Smooth muscle cell (in vitro differentiated cells): ENCODE data around the gene COPS4. TPM values are rescaled to one million over a fixed set of nuclear protein-coding genes. Genes with fewer than 3 reads are reported as not detected.
"Not testable (repeated sequence)": the region's sequence is repeated elsewhere in the genome, so short reads cannot be mapped to it uniquely, and the experiment has no call there.

Experiments
- DNase-seq: peaks from one replicate; lab custom pipeline; 2025; ENCODE audit not compliant: unreplicated experiment; lab: John Stamatoyannopoulos, UW
- H2AFZ ChIP-seq: fragments of 200-600 bp; sonication (generic); 2 replicates; pipeline ENCODE4 v1.6.0; 2016; ENCODE audit warnings: antibody characterized with exemption, low read depth, mild to moderate bottlenecking
- H3F3A ChIP-seq: fragments of 200-600 bp; sonication (generic); 2 replicates; pipeline ENCODE4 v1.6.0; 2017; ENCODE audit warnings: antibody characterized with exemption, low read depth
- H3K27ac ChIP-seq: fragments of 200-600 bp; sonication (generic); 2 replicates; pipeline ENCODE4 v1.5.1; 2016; ENCODE audit warnings: low read depth, mild to moderate bottlenecking
- H3K27me3 ChIP-seq: fragments of 200-600 bp; sonication (generic); 2 replicates; pipeline ENCODE4 v1.6.1; 2016; ENCODE audit warnings: low read depth, mild to moderate bottlenecking
- H3K36me3 ChIP-seq: fragments of 200-600 bp; sonication (generic); 2 replicates; pipeline ENCODE4 v1.5.1; 2016; ENCODE audit warnings: low read depth
- H3K4me1 ChIP-seq: fragments of 200-600 bp; sonication (generic); 2 replicates; pipeline ENCODE4 v1.5.1; 2016; ENCODE audit warnings: low read depth
- H3K4me2 ChIP-seq: fragments of 200-600 bp; sonication (generic); 2 replicates; pipeline ENCODE4 v1.6.0; 2016; ENCODE audit warnings: mild to moderate bottlenecking
- H3K4me3 ChIP-seq: fragments of 200-600 bp; sonication (generic); 2 replicates; pipeline ENCODE4 v1.5.1; 2016; ENCODE audit warnings: mild to moderate bottlenecking
- H3K79me2 ChIP-seq: fragments of 200-600 bp; sonication (generic); 2 replicates; pipeline ENCODE4 v1.6.0; 2016; ENCODE audit warnings: low read depth, mild to moderate bottlenecking
- H3K9ac ChIP-seq: fragments of 200-600 bp; sonication (generic); 2 replicates; pipeline ENCODE4 v1.6.0; 2016; ENCODE audit warnings: low read depth
- H3K9me3 ChIP-seq: fragments of 200-600 bp; sonication (generic); replicated peaks from 2 replicates; pipeline ENCODE4 v1.5.1; 2016; ENCODE audit warnings: low read depth
- H4K20me1 ChIP-seq: fragments of 200-600 bp; sonication (generic); 2 replicates; pipeline ENCODE4 v1.6.0; 2016; ENCODE audit warnings: low read depth
- CTCF ChIP-seq: fragments of 200-600 bp; sonication (generic); IDR thresholded peaks from 2 replicates; pipeline ENCODE4 v1.5.1; 2017; ENCODE audit warnings: borderline replicate concordance, mild to moderate bottlenecking, antibody characterized with exemption; ENCODE audit not compliant: insufficient read depth, poor library complexity, severe bottlenecking
- WGBS: methylation state at CpG from one replicate; pipeline ENCODE4 v1.1.7; 2016; ENCODE audit warnings: low lambda C conversion rate; 5-methylcytosine and 5-hydroxymethylcytosine counted together
- polyA plus RNA-seq: library from polyadenylated mRNA; unstranded; fragments of >200 nt; fragmentation: Nextera tagmentation; extraction: Ambion mirVana; gene quantifications from 2 replicates; pipeline ENCODE4 v1.2.1, GENCODE V29; 2016
- total RNA-seq: library from RNA; depleted of rRNA; stranded (reverse); fragments of >200 nt; gene quantifications from 2 replicates; pipeline ENCODE4 v1.2.3, GENCODE V29; 2014

COPS4 gene
- total and polyA plus RNA-seq, 2 experiments from 2014 or later, result 41.2 to 55.5 TPM

- DNase-seq, result no peak
- Histone ChIP-seq H3K9ac (no peak overlapping the region), H3K27me3 (no peaks in the 10 kb centered on the region), H3K79me2 (peaks cover 61% of the 10 kb centered on the region), H3K36me3 (peaks cover 14% of the 10 kb centered on the region), H2AFZ (no peak overlapping the region), H3K4me1 (no peaks in the 10 kb centered on the region), H3K4me2 (no peak overlapping the region), H3K9me3 (no peaks in the 10 kb centered on the region), H3F3A (no peaks in the 10 kb centered on the region), H3K4me3 (no peak overlapping the region), H3K27ac (no peak overlapping the region), H4K20me1 (peaks cover 41% of the 10 kb centered on the region)
- no peak for TF ChIP-seq CTCF
- 95% methylated on average over 8 of the region's 8 CpGs for WGBS
Measured at GRCh38 chr4:83046693-83047473, 11.9 kb downstream of the COPS4 start.

- not testable (repeated sequence) for H3K4me1 ChIP-seq, H3K27ac ChIP-seq, H3K4me3 ChIP-seq, H2AFZ ChIP-seq, H3K9me3 ChIP-seq, H3K4me2 ChIP-seq, H3K27me3 ChIP-seq, H3F3A ChIP-seq, H3K9ac ChIP-seq, DNase-seq
- WGBS, result 98% methylated on average over 8 of the region's 8 CpGs
- H4K20me1 ChIP-seq, result peaks cover 23% of the 10 kb centered on the region
- H3K36me3 ChIP-seq, result peaks cover 18% of the 10 kb centered on the region
- H3K79me2 ChIP-seq, result peaks cover 43% of the 10 kb centered on the region
Measured at GRCh38 chr4:83048781-83049180, 13.8 kb downstream of the COPS4 start.

- no peak for DNase-seq
- Histone ChIP-seq H2AFZ (no peak overlapping the region), H3K4me1 (no peaks in the 10 kb centered on the region), H4K20me1 (peaks cover under 1% of the 10 kb centered on the region), H3K27me3 (no peaks in the 10 kb centered on the region), H3K9me3 (no peaks in the 10 kb centered on the region), H3K36me3 (peaks cover 13% of the 10 kb centered on the region), H3K79me2 (peaks cover under 1% of the 10 kb centered on the region), H3K4me3 (no peak overlapping the region), H3K4me2 (no peak overlapping the region), H3K9ac (no peak overlapping the region), H3F3A (no peaks in the 10 kb centered on the region), H3K27ac (no peak overlapping the region)
- peak; percentile 20 for TF ChIP-seq CTCF
Measured at GRCh38 chr4:83054928-83055327, 19.9 kb downstream of the COPS4 start.

GRCh38 chr4:83062739-83063138 is 27.8 kb downstream of the COPS4 start:
- no peak for TF ChIP-seq CTCF
- H3K9me3 ChIP-seq, result no peaks in the 10 kb centered on the region
- H2AFZ ChIP-seq, result no peak overlapping the region
- H3K4me3 ChIP-seq, result no peak overlapping the region
- no peak overlapping the region for H3K4me2 ChIP-seq
- H4K20me1 ChIP-seq, result no peaks in the 10 kb centered on the region
- no peaks in the 10 kb centered on the region for H3K79me2 ChIP-seq
- H3K9ac ChIP-seq, result no peak overlapping the region
- WGBS, result 93% methylated on average over 4 of the region's 4 CpGs
- no peaks in the 10 kb centered on the region for H3K4me1 ChIP-seq
- H3K27ac ChIP-seq, result no peak overlapping the region
- no peaks in the 10 kb centered on the region for H3K27me3 ChIP-seq
- H3F3A ChIP-seq, result no peaks in the 10 kb centered on the region
- no peak for DNase-seq
- peaks cover 14% of the 10 kb centered on the region for H3K36me3 ChIP-seq
